Measurements from ENCODE around the gene DOCK3. TPM values are rescaled to one million over a fixed set of nuclear protein-coding genes. Genes with fewer than 3 reads are reported as not detected.

DOCK3 gene
- total RNA-seq, 1 experiment from 2014 or later: 8.3 TPM

- no peak overlapping the region for H4K91ac ChIP-seq (ENCODE audit: insufficient read length, low read depth, low read length)
- no peak overlapping the region for H3K56ac ChIP-seq (ENCODE audit: insufficient read length, low read depth, low read length)
- peak overlapping the region in 2 of 3 experiments; percentile 23 to 95; a peak in 4 of 7 replicates for H3K27ac Mint-ChIP-seq
- no peak for DNase-seq
- H3K23ac ChIP-seq (ENCODE audit: insufficient read length, low read depth, low read length): no peak overlapping the region
- no peak overlapping the region for H2AFZ ChIP-seq (ENCODE audit: low read length)
- peaks cover 17% of the 10 kb centered on the region; the same call in 1 of the 2 replicates for H3K79me2 ChIP-seq (ENCODE audit: insufficient read depth, low read length)
- H2BK20ac ChIP-seq (ENCODE audit: low read depth, low read length, poor library complexity, severe bottlenecking): no peak overlapping the region
- no peaks in the 10 kb centered on the region for H3K4me1 ChIP-seq (ENCODE audit: insufficient read depth, low read length)
- peaks cover 37 to 75% (median 55%) of the 10 kb centered on the region in 3 experiments for H3K36me3 Mint-ChIP-seq (ENCODE audit: insufficient read depth in 1 of 3, low read depth in 3 of 3)
- no peaks in the 10 kb centered on the region for H3K9me3 ChIP-seq (ENCODE audit: control insufficient read depth, low read depth, low read length)
- H2BK120ac ChIP-seq (ENCODE audit: low read depth, low read length, poor library complexity, severe bottlenecking): no peak overlapping the region
- no peak overlapping the region for H3K4ac ChIP-seq (ENCODE audit: low read depth, low read length)
- no peaks in the 10 kb centered on the region for H3K27me3 Mint-ChIP-seq (ENCODE audit: low read depth)
- no peak overlapping the region for H3K27ac ChIP-seq (ENCODE audit: insufficient read length, low read depth, low read length)
- H2AK5ac ChIP-seq (ENCODE audit: insufficient read length, low read length): no peak overlapping the region
- peaks cover 11% of the 10 kb centered on the region for H3K79me1 ChIP-seq (ENCODE audit: insufficient read depth, low read depth, low read length, poor library complexity, severe bottlenecking)
- H4K5ac ChIP-seq (ENCODE audit: insufficient read length, low read depth, low read length): no peak overlapping the region
- peaks cover 33 to 39% of the 10 kb centered on the region in 2 experiments for H3K4me1 Mint-ChIP-seq
- no peak overlapping the region for H3K18ac ChIP-seq (ENCODE audit: insufficient read length, low read depth, low read length)
- H3K9me3 Mint-ChIP-seq: peaks cover 8 to 9% of the 10 kb centered on the region in 2 experiments; a peak in 4 of 5 replicates
- no peaks in the 10 kb centered on the region for H4K20me1 ChIP-seq (ENCODE audit: control insufficient read depth, insufficient read depth, insufficient read length)
- no peak overlapping the region for H2BK5ac ChIP-seq (ENCODE audit: insufficient read length, low read length)
- no peak overlapping the region for H2BK15ac ChIP-seq (ENCODE audit: low read depth, low read length)
- H3T11ph ChIP-seq (ENCODE audit: low read length): no peak overlapping the region
- TF ChIP-seq, protein P1, sequence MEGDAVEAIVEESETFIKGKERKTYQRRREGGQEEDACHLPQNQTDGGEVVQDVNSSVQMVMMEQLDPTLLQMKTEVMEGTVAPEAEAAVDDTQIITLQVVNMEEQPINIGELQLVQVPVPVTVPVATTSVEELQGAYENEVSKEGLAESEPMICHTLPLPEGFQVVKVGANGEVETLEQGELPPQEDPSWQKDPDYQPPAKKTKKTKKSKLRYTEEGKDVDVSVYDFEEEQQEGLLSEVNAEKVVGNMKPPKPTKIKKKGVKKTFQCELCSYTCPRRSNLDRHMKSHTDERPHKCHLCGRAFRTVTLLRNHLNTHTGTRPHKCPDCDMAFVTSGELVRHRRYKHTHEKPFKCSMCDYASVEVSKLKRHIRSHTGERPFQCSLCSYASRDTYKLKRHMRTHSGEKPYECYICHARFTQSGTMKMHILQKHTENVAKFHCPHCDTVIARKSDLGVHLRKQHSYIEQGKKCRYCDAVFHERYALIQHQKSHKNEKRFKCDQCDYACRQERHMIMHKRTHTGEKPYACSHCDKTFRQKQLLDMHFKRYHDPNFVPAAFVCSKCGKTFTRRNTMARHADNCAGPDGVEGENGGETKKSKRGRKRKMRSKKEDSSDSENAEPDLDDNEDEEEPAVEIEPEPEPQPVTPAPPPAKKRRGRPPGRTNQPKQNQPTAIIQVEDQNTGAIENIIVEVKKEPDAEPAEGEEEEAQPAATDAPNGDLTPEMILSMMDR (conservative IDR thresholded peaks at IDR 0.05): no peak
- H3K27me3 ChIP-seq (ENCODE audit: insufficient read depth, low read length): no peaks in the 10 kb centered on the region
- no peak overlapping the region for H3K4me2 ChIP-seq (ENCODE audit: insufficient read depth, insufficient read length, low read length)
- H3K14ac ChIP-seq (ENCODE audit: insufficient read depth, low read length): no peak overlapping the region
- H3K4me3 Mint-ChIP-seq: peak overlapping the region in 1 of 2 experiments; percentile 29; a peak in 1 of 5 replicates
- no CpG with 5 or more reads among the region's 5 CpGs for WGBS (ENCODE audit: extremely low coverage, insufficient read length, low lambda C conversion rate)
- no peaks in the 10 kb centered on the region for H3K23me2 ChIP-seq (ENCODE audit: insufficient read length, low read depth, low read length, poor library complexity, severe bottlenecking)
- no peak overlapping the region for H4K8ac ChIP-seq (replicated peaks; ENCODE audit: insufficient read length, low read depth, low read length)
- H2BK12ac ChIP-seq (ENCODE audit: insufficient read length, low read depth, low read length): no peak overlapping the region
- H3K9ac ChIP-seq (ENCODE audit: extremely low read depth, insufficient read length, low read length): no peak overlapping the region
Observed at GRCh38 chr3:51397392-51397791, 722.7 kb downstream of the DOCK3 start.

Data from H9 (cell line).